NCI-H526 (cell line): ENCODE measurements around the gene CELSR3.

ENCODE experiments used
- DNase-seq, 2 experiments: peaks; one replicate each; lab custom pipeline; 2025; lab: John Stamatoyannopoulos, UW

The CELSR3 gene

GRCh38 chr3:48687220-48687678 is 24.6 kb upstream of the CELSR3 start:
- no peak for DNase-seq

GRCh38 chr3:48686538-48687219 is 24.0 kb upstream of the CELSR3 start:
- no peak for DNase-seq

DNA sequence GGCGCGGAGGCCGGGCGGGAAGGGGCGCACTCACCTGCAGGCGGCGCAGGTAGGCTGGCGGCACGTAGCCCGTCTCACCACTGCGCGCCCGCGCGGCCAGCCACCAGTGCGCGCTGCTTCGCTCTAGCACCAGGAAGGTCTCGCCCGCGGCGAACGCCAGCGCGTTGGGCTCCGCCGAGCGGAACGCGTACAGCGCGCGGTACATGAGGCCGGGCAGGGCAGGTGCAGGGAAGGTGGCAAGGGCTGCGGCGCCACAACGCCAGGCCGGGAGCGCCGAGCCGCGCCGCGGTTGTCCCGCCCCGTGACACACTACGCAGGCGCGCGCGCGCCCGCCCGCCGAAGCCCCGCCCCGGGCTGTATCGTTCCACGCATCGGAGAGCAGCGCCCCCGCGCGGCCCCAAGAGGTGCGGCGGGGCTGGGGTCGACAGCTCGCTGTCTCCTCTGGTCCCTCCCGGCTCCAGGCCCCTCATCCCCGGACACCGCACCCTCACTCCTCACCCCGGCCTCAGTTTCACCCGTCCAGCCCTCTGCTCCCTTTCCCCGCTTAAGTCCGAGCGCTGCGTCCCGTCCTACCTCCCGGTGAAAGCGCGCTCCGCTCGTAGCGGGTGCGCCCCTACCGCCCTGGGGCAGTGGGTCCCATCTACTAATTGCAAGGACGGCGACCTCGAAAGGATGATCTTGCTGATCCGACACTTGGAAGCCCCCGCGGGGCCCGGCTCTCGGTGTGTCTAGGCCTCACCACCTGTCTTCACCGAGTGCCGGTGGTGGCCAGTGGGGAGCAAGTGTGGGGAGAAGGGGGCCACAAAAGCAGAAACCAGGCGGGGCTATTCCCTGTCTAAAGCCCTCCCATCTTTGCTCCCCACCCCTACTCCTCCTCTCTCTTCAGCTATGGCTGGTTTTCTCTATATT is 23.2 kb upstream of the CELSR3 start, which contains the start of gene NCKIPSD:
Gene NCKIPSD, minus strand, starts transcription at position 313 of the 909 bp plus-strand sequence. Its CDS starts 108 bp downstream, at position 205.
- peak; percentile 59 to 95 for DNase-seq

DNA sequence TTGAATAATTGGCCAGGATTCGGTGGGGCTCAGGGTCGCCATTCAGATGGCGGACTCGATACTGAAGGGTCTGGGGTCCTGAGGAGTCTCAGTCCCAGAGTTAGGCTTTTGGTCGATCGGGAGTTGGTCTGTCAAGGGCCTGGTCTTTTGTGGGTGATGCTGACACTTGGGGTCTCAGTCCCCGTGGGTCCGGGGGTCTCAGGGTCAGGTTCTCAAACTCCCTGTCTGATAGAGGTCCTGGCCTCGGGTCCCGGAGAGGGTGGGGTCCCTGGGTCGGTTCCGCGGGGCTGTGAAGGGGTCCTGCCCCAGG is 22.6 kb upstream of the CELSR3 start:
- DNase-seq = no peak

- DNase-seq = peak in 1 of 2 experiments; percentile 35
Measured at GRCh38 chr3:48684480-48685143, 21.9 kb upstream of the CELSR3 start.

- DNase-seq = no peak
Measured at GRCh38 chr3:48684054-48684349, 21.3 kb upstream of the CELSR3 start.

DNA sequence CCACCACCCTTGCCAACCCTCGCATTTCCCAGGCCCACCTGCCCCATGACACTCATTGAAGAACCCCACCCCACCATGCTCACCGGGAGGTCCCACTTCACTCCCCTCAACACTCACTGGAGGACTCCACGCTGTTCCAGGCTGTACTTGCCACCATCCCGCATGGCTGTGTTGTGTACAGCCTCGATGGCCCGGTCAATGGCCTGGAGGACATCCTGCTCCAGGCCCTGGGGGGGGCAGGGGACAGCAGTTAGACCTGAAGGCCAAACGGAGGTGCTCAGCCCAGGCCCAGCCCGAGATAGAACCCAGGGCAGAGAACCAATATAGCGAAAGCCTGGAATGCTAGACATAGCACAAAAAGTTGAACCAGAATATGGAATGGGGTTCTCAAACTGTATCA is 20.1 kb upstream of the CELSR3 start:
- DNase-seq = no peak

DNA sequence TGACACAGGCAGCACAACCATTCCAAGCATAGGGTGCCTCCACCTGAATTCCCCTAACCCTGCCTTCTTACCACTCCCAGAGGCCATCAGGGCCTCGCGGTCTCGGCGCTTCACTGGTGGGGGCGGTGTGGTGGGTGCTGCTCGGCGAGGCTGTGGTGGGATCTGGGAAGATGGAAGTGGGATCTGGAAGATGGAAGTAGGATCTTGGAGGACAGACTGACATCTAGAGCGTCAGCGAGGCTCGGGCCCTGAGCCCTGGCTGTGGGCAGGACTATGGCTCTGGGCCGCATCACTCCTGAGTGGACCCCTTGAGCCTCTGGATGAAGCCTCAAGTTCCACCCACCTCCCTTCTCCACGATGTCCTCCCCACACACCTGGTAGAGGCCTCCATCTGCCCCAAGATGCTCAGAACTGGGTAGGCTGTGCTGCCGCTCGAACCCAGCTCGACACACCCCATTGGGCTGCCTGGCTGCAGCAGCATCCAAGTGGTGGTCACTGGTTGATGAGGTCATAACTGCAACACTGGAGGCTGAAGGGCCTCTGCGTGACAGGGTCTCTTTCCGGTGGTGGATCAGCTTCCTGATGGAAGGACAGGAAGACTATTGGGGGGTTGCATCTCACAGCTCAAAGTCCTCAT is 19.4 kb upstream of the CELSR3 start:
- no peak for DNase-seq

GRCh38 chr3:48681541-48681880 is 18.8 kb upstream of the CELSR3 start:
- no peak for DNase-seq

DNA sequence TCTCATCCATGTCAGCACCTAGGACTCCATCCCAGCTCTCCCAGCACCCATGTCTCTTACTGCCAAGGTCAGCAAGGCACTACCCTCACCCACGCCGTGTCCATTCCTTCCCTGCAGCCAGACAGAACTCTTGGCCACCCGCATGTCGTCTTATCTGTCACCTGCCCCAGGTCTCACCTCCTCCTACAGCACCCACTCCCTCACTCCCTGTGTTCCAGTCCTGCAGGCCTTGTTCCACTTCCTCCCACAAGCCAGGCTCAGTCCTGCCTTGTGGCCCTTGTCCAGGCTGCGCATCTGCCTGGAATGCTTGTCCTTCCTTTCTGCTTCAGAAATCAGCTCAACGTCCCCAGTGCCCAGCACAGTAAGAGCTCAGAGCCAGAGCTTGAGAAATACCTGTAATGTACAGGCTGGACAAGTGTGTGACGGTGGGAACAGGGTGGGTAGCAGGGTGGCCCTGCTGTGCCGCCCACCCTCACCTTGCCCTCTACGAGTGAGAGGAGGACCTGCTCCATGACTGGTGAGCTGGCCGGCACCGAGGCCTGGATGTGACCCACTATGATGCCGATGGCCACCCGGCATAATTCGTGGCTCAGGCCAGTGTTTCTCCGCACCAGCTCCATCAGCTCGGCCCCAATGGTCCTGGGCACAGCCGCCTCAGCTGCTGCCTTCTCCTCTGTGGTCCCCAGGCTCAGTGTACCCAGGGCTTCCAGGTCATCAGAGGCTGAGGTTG is 18.3 kb upstream of the CELSR3 start:
- DNase-seq = no peak

DNA sequence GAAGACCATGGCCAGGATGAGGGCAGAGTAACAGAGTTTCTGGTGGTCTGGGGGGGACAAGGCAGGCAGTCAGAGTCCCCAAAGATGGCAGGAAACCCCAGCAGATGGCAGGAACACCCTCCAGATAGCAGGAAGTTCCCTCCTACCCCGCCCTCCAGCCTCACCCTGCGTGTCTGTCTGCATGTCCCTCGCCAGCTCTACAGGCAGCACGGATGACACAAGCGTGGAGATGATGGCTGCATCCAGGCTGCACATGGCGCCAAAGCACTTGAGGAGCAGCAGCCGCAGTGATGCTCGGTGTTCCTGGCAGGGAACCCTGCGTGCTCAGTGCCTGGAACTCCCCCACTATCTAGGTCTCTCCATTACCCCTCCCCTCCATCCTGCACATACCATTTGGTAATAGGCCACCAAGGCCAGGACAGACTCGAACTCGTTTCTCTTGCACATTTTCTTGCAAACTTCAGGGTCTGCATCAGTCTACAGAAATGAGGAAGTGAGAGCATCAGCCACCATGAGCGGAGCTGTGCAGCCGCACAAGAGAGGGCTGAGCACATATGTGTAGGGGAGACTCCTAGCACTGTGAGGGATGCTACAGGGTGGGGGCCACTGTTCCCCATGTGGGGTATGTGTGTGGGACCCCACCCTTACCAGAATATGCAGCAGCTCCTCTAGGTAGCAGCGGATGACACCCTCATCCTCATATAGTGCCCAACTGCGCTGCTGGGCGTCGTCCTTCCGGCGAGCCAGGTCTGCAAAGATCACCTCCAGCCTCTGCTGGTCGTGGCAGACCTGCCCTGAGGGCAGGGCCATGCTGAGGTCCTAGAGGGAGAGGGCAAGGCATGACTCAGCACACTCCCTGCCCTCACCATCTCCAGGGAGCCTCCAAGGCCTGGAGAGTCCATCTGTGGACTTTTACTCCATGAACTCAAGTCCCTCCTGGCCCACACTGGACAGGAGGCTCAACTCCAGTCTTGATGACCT is 17.0 kb upstream of the CELSR3 start:
- DNase-seq = no peak

DNA sequence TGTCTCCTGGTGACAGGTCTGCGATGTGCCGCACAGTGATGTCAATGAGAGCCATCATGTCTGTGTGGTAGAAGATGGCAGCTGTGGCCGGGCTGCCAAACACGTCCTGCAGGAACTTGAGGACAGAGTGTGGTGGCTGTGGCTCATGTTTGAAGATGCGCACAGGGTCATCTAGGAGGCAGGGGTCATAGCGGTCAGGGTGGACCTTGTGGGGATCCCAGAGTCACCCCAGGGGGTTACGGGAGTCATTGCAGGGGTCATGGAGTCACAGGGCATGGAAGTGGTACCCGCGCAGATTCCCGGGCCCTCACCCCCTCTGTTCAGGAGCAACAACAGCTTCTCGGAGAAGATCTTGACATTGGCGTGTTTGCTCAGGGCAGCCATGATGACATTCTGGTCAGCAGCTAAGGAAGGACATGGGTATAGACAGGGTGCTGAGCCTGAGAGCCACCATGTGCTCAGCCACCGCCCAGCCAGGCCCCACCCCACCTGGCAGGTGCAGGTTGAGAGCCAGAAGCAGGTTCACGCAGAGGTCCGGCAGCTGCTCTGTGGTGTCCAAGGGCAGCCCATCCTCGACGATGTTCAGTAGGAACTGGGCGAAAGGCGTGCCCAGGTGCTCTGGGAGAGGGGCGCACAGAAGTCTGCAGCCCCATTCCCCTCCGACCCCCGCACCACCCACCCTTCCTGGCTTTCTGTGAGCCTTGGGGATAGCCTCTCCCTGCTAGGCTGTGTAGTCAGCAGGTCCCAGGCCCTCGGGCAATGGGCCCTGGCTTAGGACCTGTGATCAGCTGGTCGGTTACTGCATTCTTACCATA is 16.1 kb upstream of the CELSR3 start:
- no peak for DNase-seq

GRCh38 chr3:48678056-48678455 is 15.4 kb upstream of the CELSR3 start:
- no peak for DNase-seq

DNA sequence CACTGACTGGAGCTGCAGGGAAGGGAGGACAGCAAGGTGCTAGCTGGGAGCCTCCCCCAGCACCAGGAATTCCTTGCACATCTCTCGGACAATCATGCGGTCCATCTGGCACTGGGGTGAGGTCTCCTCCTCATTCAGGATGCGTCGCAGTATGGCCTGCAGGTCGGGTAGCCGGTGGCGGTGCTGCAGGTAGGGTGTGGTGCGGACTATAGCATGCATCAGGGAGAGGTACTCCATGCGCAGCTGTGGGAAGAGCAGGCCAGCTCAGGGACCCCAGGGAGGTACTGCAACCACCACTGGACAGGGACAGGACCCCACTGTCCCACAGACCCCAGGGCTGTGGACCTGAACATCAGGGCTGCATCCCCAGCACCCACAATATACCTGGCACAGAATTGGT is 11.8 kb upstream of the CELSR3 start:
- no peak for DNase-seq

GRCh38 chr3:48672522-48672921 is 9.8 kb upstream of the CELSR3 start:
- DNase-seq = no peak

DNA sequence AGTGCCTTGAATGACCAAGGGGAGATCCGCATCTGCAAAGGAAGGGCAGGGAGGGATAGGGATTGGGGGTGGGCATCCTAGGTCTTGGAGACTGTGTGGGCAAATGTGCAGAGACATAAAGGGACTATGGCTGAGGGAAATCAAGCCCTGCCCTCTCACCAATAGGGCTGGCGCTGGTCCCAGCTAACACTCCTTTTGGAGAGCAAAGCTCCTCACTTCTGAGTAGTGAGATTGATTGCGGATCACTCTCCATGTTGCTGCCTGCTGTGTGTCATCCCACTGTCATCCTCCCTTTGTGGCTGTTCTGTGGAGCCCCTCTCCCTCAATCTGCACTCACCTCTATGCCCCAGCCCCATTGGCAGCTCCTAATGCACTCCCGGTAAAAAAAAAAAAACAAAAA is 2.2 kb upstream of the CELSR3 start:
- DNase-seq = no peak

DNA sequence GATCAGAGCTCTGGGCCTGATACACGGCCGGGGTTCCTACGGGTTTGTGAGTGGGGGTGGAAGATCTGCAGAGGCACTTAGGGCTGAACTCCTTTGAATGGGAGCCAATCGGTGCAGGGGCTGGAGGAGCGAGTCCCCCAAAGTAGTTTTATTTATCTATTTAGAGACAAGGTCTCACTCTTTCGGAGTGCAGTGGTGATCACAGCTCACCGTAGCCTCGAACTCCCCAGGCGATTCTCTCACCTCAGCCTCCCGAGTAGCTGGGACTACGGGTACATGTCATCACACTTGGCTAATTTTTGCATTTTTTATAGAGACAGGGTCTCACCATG is 1.6 kb upstream of the CELSR3 start:
- DNase-seq = no peak

DNA sequence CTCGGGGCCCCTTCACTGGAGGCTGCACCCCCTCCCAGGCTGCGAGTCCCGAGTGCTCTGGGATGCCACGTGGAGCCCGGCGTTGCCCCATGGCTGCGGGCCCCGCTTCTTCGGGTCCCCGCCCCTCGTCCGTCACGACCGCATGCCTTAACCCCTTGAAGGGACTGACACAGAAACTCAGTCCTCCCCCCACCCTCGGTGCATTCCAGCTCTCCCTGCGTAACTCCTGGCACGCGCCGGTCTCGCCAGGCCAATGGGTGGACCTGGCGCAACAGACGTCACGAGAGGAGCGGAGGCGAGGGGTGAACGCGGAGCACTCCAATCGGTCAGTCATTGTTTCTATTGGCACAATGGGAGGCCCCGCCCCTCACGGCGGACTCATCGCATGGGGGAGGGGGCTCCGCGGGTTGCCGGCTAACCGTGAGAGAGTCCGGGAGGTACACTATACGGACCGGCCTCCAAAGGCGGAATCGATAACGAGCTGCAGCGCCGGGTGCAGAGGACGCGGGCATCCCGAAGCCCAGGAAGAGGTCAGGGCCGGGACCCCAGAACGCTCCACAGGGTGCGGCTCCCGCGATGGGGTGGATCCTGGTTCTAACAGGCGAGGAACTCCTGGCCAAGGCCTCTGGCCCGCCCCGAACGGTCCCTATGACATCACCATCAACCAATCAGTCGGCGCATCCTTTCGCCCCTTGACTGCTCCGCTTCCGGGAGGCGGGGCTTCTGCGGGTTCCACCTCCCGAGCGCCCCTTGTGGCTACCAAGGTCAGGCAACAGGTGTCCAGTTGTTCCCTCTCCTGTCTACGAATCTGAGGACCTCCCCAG is 1.0 kb upstream of the CELSR3 start:
- peak; percentile 96 to 98 for DNase-seq

- DNase-seq = no peak
Measured at GRCh38 chr3:48662145-48662752, 437 bp downstream of the CELSR3 start.
